CMK (cell line): ENCODE results near the gene FKBP8.
"Not testable (repeated sequence)": the region's sequence is repeated elsewhere in the genome, so short reads cannot be mapped to it uniquely, and the experiment has no call there.

ENCODE experiments used
- DNase-seq: peaks from one replicate; pipeline ENCODE4 v3.0.0-alpha.2; 2010; ENCODE audit warnings: low read depth

The FKBP8 gene

DNA sequence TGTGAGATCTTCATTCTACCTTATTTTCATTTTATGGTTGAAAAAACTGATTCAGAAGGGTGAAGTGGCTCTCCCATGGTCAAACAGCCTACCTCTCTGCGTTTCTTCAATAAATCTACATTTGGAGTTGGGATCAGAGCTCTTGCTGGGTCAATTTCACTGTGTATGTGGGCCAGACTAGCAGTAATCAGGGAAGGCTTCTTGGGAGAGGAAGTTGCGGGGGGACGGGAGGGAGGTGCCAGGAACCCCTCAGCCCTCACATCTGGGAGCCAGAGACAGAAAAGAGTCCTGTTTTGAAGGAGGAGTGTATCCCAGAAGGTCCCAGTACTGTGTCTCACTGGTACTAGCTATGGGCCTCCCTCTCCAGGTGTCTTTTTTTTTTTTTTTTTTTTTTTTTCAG is 15.2 kb upstream of the FKBP8 start:
- no peak for DNase-seq

DNA sequence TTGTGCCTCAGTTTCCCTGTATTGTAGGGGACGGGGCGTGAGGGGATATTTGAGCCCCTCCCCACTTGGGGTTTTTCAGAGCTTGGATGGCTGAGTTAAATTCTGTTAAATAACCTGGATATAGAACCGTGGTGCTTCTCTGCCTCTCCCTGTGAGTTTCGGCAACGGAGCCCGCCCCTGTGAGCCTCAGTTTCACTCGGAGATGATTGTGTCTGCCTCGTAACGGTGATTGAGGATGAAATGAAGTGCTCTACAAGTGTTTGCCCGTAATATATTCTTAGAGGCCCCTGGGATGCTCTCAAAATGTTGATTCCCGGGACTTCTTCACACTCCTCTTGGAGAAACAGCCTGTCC is 14.8 kb upstream of the FKBP8 start:
- no peak for DNase-seq

DNA sequence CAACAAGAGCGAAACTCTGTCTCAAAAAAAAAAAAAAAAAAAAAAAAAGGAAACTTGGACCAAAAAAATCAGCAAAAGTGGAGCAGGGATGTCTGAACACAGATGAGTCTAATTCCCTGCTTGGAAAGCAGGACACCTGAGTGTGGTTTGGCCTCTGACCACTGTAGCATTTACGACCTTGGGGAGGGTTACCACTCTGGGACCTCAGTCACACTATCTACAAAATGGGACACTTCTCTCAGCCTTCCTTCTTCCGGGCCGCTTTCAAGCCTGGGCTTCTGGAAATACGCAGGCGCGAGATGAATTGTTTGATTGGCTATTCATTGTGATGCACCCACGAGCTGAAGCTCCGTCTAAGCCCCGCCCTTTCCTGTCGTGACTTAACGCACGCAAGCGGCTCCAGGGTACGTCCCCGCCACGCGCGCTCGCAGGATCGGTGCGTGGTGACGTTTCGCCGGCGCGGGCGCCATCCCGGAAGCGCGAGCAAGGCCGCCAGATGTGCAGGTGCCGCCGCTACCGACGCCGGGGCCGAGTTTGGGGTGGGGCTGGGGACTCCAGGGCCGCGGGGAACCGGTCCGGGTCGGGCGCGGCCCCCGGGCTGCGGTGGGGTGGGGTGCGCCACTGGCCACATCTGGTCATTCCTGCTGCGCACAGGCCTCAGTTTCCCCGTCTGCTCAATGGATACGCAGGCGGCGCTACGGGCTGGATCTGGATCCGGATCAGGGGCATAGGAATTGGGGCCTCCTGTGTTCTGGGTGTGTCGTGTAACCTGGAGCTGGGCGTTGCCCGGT is 14.2 kb upstream of the FKBP8 start, which contains the start of gene KXD1:
TSS of gene KXD1 (plus strand) at position 460 of the 791 bp plus-strand sequence. CDS start 4,187 bp downstream, outside the sequence.
- peak; percentile 89 for DNase-seq

DNA sequence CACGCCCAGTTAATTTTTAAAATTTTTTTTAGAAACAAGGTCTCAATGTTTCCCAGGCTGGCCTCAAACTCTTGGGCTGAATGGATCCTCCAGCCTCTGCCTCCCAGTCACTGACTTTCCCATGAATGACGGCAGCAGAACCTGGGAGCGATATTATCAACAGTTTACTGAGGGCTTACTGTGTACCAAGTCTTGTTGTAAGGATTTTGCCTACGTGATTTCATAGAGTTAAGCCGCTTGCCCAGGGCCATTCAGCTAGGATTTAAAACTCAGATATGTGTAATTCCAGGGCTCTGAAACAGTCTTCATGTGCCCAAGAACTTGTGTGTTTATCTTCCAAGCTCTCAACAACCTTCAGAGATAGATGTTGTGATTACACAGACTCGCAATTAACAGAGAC is 8.3 kb upstream of the FKBP8 start:
- DNase-seq: no peak

DNA sequence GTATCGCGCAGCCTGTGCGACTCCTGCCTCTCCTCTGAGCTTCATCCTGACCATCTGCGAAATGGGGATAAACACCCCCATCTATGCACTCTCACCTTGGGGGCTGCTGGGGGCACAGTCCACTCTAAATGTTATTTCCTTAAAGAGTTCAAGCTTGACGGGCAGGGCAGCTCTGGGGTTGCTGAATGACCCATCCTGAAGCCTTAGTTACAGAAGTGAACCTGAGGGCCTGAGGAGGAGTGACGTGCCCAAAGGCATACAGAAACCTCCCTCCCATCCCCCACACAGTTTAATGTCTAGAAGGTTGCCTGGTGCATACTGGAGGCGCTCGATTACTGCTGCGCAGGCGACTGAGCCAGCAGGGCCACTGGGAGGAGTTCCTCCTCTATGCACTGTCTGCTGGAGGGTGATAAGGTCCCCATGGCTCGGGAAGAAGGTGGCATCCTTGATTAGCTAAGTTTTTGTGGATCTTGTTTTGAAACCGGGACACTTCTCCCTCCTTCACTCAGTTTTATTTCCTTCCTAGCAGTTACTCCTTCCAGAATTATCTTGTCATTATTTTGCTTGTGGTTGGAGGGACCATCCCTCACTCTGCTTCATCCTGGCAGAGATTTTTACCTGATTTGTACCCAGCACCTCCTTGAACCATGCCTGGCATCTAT is 572 bp upstream of the FKBP8 start:
- peak; percentile 92 for DNase-seq

DNA sequence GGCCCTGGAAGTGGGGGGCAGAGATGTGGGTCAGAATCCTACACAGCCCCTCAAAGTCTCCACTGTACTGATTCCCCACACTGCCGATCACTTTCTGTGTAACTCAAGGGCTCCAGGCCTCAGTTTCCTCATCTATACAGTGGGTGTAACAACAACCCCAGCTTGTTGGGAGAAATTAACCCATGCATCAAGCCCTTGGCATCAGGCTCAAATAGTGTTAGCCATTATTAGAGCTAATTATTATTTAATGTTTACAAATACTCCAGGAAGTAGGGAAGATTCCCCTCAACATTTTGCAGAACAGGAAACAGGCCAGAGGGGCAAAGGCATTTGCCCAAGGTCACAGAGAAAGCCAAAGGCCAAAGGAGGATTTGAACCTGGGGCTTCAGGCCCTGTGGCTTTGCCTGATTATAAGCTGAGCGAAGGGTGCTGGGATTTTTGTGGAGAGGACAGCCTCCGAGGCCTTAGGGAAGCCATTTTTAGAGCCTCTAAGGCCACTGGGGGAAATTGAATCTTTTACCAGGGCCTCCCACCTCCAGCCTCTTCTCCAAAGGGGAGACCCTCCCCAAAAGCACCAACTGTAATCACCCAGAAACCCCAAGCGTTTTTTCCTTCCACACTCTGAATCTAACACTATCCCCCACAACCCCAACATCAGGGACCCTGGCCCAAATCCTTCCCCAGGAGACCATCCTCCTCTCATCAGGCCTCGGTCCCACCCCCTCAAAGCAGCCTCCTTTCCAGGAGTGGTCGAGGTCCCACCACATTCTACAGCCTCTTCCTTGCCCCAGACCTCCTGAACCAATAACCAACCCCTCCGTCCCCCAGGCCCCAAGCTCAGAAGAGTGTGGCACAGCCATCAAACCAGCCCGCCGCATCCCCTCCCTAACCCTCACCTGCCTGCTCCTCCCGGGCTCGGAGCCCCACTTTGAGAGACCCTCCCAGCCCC is 1.1 kb downstream of the FKBP8 start:
- no peak for DNase-seq

DNA sequence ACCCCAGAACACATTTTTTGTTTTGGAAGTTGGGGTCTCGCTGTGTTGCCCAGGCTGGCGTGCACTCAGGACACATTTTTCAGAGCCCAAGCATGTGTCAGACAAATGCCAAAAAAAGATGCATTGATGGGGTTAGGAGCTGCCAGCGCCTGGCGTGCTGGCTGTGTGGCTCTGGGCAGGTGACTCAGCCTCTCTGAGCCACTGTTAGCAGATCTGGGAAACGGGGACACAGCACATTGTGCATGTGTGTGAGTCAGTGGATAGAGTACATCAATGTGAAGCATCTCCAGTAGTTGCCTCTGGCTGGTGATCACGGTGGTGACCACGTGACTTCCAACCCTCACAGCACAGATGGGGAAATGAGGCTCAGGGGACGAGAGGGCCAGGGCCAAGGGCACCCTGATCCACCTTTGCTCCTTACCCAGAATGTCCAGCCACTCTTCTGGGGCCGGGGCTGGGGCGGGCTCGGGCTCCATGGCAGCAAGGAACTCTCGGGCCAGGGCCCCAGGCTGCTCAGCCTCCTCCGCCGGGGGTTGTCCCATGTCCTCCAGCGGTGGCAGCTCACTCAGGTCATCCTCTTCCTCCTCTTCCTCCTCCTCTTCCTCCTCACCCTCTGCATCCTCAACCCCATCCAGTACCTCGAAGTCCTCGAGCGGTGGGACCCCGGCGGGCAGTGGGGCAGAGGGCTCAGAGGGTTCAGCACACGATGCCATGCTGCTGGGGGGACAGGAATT is 1.9 kb downstream of the FKBP8 start:
- DNase-seq: no peak

DNA sequence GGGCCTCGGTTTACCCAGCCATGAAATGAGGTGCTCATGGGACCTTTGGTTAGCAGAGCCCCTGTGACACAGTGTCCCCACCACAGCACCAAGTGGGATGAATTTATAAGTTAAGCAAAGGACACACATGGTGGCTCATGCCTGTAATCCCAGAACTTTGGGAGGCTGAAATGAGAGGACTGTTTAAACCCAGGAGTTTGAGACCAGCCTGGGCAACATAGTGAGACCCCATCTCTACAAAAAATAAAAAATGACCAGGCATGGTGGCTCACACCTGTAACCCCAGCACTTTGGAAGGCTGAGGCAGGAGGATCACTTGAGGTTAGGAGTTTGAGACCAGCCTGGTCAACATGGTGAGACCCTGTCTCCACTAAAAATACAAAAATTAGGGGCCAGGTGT is 3.2 kb downstream of the FKBP8 start:
- not testable (repeated sequence) for DNase-seq

DNA sequence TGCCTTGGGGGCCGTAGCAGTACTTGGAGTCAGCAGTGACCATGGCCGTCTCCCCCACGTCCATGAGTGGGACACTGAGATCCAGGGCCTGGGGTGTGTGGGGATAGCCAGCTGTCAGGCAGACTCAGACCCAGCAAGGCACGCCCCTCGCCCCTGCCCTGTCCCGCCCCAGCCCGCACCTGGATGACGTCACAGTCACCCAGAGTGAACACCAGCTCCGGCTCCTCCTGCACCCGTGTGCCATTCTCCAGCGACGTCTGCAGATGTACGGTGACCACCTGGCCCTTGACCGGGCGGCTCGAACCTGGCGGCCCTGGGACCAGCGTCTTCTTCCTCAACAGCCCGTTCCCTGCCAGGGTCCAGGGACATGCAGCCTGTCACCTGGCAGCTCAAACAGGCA is 4.0 kb downstream of the FKBP8 start:
- no peak for DNase-seq

DNA sequence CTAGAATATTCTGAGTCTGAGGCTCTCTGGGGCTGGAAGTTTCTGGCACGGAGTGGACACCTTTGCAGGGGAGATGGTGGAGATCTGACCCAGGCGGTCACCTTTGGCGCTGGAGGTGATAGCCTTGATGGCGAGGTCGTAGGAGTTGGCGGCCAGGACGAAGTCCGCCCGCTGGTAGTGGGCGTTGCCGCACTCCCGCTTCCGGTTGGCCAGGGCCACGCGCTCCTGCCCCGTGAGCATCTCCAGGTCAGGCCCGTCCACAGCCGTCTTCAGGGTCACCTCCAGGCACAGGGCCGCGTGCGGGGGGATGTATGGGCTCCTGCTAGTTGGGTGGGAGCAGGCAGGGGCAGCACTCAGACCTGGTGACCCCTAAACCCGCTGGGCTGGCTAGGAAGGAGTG is 5.3 kb downstream of the FKBP8 start:
- no peak for DNase-seq

DNA sequence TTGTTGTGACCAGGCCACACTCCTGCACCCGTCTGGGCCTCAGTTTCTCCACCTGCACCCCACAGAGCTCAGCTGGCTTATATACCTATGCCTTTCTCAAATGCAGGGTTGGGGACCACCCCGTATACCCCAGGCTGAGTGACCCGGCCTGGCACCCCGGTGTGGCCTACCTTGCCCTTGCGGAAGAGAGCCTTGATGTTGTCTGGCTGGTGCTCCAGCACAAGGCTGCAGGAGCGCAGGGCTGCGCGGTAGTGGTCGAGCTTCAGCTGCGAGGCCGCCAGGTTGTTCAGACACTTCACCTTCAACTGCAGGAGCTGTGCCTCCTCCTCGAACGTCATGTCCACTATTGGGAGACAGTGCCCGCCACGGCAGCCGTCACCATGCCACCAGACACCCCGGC is 5.9 kb downstream of the FKBP8 start:
- no peak for DNase-seq

DNA sequence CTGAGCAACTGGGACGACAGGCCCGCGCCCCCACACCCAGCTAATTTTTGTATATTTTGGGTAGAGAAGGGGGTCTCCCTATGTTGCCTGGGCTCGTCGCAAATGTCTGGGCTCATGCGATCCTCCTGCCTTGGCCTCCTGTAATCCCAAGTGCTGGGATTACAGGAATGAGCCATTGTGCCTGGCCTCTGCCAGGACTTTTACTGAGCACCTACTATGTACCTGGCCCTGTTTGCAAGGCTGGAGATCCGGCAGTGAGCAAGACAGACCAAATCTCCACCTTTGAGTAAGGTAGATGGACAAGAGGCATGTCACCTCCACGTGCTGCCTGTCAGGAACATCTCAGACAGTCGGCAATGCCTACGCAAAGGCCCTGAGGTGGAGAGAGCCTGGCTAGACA is 6.9 kb downstream of the FKBP8 start:
- DNase-seq: no peak

DNA sequence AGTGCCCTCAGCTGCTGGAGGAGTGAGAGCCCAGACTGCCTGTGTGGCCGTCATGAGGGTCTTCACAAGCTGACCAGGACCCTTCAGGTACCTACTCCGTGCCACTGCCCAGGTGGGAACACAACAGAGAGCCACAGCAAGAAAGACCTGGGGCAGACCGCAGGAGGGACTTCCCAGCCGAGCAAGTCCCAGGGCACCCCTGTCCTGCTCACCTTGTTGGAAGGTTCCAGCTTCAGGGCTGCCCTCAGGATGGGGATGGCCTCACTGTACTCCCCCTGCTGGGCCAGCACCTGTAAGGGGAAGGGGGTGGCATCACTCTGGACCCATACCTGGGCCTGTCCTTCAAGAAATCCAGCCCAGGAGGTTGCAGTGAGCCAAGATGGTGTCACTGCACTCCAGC is 10.3 kb downstream of the FKBP8 start:
- no peak for DNase-seq

DNA sequence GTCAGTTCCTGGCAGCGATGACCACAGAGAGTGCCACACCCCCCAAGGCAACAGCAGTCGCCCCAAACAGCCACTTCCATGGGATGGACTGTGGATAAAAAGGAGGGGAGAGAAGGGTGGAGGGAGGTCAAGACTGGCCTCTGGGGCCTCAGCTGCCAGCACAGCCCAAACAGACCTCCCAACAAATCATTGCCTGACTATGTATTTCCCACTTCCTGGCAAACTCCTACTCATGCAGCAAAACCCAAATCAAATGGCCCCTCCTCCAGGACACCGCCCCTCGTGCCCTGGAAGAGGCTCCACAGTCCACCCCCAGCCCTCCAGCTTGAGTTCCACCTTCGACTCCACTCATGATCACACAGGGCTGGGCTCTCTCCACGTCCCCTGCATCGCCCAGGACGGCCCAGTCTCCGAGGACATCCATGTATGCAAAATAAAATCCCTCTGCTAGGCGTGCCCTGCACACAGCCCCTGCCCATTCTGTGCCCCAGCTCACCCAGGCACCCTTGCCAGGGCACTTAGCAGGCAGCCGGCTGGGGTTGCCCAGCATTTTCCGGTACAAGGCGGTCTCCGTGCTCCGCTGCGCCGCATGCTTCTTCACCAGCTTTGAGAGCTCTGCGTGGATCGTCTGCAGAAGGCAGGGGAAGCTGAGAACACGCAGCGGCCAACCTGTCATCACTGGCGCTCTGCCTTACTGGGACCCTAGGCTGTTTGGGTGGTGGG is 11.0 kb downstream of the FKBP8 start:
- DNase-seq: no peak

DNA sequence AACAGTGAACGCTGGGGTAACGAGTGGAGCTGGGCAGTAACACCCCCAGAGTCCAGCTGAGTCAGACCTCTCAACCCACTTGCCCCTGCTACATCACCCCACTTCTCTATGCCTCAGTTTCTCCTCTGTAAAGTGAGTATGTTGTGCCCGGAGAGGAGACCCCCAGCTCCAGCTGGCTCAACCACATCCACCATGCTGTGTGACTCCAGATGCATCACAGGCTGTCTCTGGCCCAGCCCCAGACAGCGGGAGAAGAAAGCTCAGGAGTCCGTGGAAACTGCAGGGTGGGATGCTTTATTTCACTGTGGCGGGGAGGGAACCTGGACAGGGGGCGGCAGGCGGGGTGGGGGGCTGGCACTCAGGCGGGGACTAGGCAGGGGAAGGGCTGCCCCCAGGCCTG is 11.9 kb downstream of the FKBP8 start:
- no peak for DNase-seq

DNA sequence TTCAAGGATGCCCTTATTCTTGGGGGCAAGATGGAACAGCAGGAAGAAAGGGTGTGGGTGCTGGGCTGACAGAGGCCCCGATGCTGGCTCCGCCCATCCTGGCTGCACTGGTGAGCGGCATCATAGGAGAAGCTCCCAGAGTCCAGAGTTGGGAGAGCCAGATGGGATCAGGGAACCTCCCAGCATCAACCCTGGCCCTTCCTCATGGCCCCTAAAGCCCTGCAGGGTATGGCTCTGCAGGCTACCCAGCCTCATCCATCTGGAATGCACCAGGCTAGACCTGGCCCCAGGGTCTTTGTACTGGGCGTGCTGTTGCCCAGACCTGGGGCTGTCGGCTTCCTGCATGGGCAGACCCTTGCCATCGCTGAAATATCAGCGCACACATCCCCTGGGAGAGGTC is 13.6 kb downstream of the FKBP8 start:
- no peak for DNase-seq

DNA sequence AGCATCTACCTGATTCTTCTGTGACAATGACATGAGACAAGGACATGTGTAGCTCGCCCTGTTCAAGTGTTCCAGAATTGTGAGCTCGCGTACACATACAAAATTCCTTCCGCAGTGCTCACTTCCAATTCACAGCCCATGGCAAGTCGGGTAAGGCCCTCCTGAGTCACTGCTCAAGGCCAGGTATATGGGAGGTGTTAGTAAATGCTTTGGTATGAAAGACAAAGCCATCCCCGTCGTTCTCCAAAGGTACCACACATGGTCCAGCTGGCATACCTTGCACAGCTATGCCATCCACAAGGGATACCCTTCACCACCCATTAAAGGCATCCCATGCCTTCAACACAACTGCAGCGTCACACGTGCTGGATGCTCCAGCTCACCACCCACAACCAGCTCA is 17.1 kb downstream of the FKBP8 start:
- DNase-seq: no peak

DNA sequence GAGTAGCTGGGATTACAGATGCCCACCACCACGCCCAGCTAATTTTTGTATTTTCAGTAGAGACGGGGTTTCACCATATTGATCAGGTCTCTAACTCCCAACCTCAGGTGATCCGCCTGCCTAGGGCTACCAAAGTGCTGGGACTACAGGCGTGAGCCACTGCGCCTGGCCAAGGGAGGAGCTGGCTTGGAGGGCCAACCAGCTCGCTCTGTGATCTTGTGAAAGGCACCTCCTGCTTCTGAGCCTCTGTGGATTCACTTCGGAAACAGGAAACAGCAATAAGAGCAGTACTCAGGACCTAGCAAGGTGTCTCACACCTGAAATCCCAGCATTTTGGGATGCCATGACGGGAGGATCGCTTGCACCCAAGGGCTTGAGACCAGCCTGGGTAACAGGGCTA is 19.5 kb downstream of the FKBP8 start:
- no peak for DNase-seq

DNA sequence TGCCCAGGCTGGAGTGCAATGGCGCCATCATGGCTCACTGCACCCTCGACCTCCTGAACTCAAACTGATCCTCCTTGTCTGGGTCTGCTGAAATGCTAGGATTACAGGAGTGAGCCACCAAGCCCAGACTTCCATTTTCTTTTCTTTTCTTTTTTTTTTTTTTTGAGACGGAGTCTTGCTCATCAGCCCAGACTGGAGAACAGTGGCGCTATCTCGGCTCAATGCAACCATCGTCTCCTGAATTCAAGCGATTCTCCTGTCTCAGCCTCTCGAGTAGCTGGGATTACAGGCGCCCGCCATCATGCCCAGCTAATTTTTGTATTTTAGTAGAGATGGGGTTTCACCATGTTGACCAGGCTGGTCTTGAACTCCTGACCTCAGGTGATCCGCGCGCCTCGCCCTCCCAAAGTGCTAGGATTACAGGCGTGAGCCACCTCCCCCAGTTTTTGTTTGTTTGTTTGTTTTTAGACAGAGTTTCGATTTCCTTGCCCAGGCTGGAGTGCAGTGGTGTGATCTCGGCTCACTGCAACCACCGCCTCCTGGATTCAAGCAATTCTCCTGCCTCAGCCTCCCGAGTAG is 20.4 kb downstream of the FKBP8 start:
- DNase-seq: not testable (repeated sequence)

DNA sequence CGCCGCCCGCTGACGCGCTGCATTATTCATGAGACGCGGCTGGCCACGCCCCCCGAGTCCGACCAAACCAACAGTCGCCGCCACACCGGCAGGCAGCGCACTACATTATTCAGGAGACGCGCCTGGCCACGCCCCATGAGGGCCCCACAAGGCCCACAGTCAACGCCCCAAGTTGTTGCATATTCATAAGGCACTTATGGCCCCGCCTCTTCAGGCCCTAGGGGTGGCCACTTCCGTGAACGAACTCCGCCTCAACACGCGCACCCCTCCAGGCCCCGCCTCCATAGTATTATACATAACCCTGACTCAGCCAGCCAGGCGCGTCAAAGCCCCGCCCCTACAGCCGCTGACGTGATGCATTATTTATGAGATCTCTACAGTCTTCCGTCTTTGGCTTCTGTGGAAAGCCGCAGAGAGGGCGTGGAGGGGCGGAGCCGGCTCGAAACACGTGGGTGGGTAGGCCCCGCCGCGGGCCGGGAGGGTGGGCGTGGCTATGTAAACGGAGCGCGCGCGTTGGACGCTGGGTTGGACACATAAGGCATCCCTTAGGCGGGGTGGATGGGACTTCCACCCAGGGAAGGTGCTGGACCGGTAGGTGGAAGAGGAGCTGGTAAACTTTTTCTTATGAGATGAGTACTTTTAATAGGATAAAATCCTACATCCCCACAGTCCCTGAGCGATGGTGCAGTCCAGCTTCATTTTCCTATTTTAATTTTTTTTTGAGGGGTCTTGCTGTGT is 21.1 kb downstream of the FKBP8 start:
- DNase-seq: peak; percentile 98
